HFFc6 (cell line): ENCODE data around the gene HBG2. TPM values are rescaled to one million over a fixed set of nuclear protein-coding genes. Genes with fewer than 3 reads are reported as not detected.

Source experiments
- DNase-seq: peaks from one replicate; pipeline ENCODE4 v3.0.0-alpha.2; 2018
- H3K27ac Mint-ChIP-seq: 2 replicates; pipeline ENCODE4 v1.8.0; 2020; ENCODE audit warnings: mild to moderate bottlenecking, mixed read lengths
- H3K27me3 Mint-ChIP-seq: 2 replicates; pipeline ENCODE4 v1.8.0; 2021; ENCODE audit warnings: mild to moderate bottlenecking, moderate library complexity, mixed read lengths; ENCODE audit not compliant: insufficient read depth
- H3K36me3 Mint-ChIP-seq: 2 replicates; pipeline ENCODE4 v1.8.0; 2021; ENCODE audit warnings: low read depth, mixed read lengths
- H3K4me1 Mint-ChIP-seq: 2 replicates; pipeline ENCODE4 v1.8.0; 2020; ENCODE audit warnings: low read depth, mixed read lengths
- H3K4me3 Mint-ChIP-seq: 2 replicates; pipeline ENCODE4 v1.8.0; 2020; ENCODE audit warnings: mild to moderate bottlenecking, moderate library complexity, mixed read lengths
- H3K9me3 Mint-ChIP-seq: 2 replicates; pipeline ENCODE4 v1.8.0; 2020; ENCODE audit warnings: mild to moderate bottlenecking, mixed read lengths
- CTCF ChIP-seq: fragments of 200-600 bp; sonication (generic); IDR thresholded peaks from 2 replicates; pipeline ENCODE4 v1.5.0; 2021; ENCODE audit warnings: antibody characterized with exemption, mild to moderate bottlenecking
- total RNA-seq, 6 experiments: library from RNA; stranded (reverse); fragmentation: NEBNext Ultra II Directional; extraction: Animal tissue kit (Norgen Biotek cat#: 25700); gene quantifications; 2 replicates in 1 of 6; 3 replicates in 5 of 6; pipeline ENCODE4 v1.2.3, GENCODE V29; 2021

HBG2 gene
- total RNA-seq, 6 experiments from 2014 or later, result not detected

GRCh38 chr11:5272395-5273017 is 17.9 kb upstream of the HBG2 start:
- H3K4me1 Mint-ChIP-seq, result peaks cover 11% of the 10 kb centered on the region

GRCh38 chr11:5269715-5270147 is 15.2 kb upstream of the HBG2 start, which contains the start of gene HBE1:
TSS of gene HBE1 (minus strand) at chr11:5269945. CDS start at chr11:5269890, 55 bp downstream.
- Mint-ChIP-seq H3K27me3 (no peaks in the 10 kb centered on the region; the same call in 1 of the 2 replicates), H3K9me3 (no peaks in the 10 kb centered on the region), H3K27ac (no peak within 1 kb of the TSS), H3K4me3 (no peak within 1 kb of the TSS), H3K36me3 (no peaks in the 10 kb centered on the region), H3K4me1 (peaks cover 8% of the 10 kb centered on the region)
- DNase-seq, result no peak
- TF ChIP-seq CTCF, result no peak

More at GRCh38 chr11:5272395-5273017, 17.9 kb upstream of the HBG2 start:
- Mint-ChIP-seq H3K27ac (no peak overlapping the region), H3K4me3 (no peak overlapping the region), H3K36me3 (no peaks in the 10 kb centered on the region), H3K9me3 (no peaks in the 10 kb centered on the region), H3K27me3 (no peaks in the 10 kb centered on the region)
- no peak for DNase-seq
- no peak for TF ChIP-seq CTCF

GRCh38 chr11:5267033-5267563 is 12.5 kb upstream of the HBG2 start:
- no peak overlapping the region for H3K4me3 Mint-ChIP-seq
- TF ChIP-seq CTCF, result no peak
- no peaks in the 10 kb centered on the region; the same call in 1 of the 2 replicates for H3K27me3 Mint-ChIP-seq
- no peaks in the 10 kb centered on the region for H3K4me1 Mint-ChIP-seq
- no peak overlapping the region for H3K27ac Mint-ChIP-seq
- H3K36me3 Mint-ChIP-seq, result no peaks in the 10 kb centered on the region
- no peak for DNase-seq
- no peaks in the 10 kb centered on the region for H3K9me3 Mint-ChIP-seq

DNA sequence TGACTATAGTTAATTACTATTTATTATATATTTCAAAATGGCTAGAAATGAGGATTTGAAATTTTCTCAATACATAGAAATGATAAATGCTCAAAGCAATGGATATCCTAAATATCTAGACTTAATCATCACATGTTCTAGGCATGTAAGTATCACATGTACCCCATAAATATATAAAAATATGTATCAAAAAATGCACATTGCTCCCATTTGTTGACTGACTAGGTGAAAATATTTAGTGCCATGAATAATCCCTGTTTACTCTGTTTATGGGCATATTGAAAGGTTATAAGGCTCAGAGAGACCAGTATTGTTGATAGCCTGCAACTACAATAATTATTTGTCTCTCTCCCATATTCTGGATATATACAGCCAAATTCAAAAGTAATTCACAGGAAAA is 12.0 kb upstream of the HBG2 start:
- H3K27me3 Mint-ChIP-seq, result no peaks in the 10 kb centered on the region; the same call in 1 of the 2 replicates
- H3K4me3 Mint-ChIP-seq, result no peak overlapping the region
- no peak for TF ChIP-seq CTCF
- no peaks in the 10 kb centered on the region for H3K4me1 Mint-ChIP-seq
- H3K9me3 Mint-ChIP-seq, result no peaks in the 10 kb centered on the region
- H3K36me3 Mint-ChIP-seq, result no peaks in the 10 kb centered on the region
- no peak for DNase-seq
- H3K27ac Mint-ChIP-seq, result no peak overlapping the region

DNA sequence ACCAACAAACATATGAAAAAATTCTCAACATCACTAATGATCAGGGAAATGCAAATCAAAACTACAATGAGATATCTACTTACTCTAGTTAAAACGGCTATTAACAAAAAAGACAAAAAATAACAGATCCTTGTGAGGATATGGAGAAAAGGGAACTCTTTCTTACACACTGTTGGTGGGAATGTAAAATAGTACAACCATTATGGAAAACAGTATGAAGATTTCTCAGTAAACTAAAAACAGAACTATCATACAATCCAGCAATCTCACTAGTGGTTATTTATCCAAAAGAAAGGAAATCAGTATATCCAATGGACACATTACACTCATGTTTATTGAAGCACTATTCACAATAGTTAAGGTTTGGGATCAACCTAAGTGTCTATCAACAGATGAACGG is 11.3 kb upstream of the HBG2 start:
- H3K27me3 Mint-ChIP-seq, result no peaks in the 10 kb centered on the region; the same call in 1 of the 2 replicates

More for the DNA sequence above, 11.3 kb upstream of the HBG2 start:
- Mint-ChIP-seq H3K4me1 (no peaks in the 10 kb centered on the region), H3K36me3 (no peaks in the 10 kb centered on the region), H3K4me3 (no peak overlapping the region), H3K9me3 (no peaks in the 10 kb centered on the region), H3K27ac (no peak overlapping the region)
- no peak for TF ChIP-seq CTCF
- DNase-seq, result no peak
